Measurements from ENCODE around the gene HADHB. TPM values are rescaled to one million over a fixed set of nuclear protein-coding genes. Genes with fewer than 3 reads are reported as not detected.

The HADHB gene
- total and polyA plus RNA-seq, 2 of the 13 experiments (the other 11 are each of a cell fraction or from before 2014, with no cell fraction given): 112 to 238 TPM

DNA sequence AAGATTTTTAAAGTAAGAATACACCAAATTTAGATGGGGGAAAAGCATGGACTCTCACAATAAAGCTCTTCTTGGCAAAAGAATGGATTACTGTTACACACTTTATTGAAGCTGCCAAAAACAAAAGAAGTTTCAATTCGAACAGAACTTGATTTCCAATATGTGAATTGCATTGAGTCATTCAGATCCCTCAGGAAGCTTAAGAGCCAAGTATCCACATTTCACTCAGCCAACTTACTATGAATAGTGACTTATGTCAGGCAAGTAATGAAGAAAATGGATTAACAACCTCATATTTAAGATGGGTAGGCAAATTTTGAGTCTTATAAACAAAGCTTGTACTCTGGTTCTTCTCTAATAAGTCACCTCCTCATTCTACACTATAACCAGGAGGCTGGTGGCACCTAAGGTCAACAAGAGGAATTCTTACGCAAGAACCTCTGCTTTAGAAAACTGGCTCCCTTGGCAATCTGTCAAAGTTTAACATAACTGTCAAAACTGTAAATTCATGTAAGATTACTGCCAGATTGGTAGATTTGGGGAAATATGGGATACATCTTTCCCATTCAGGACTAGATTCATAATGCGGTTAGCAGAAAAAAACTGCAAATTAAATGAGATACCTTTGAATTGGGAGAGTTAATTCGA, 6.3 kb upstream of the HADHB start (continued):
- no peak for TF ChIP-seq CREB1 (IDR thresholded peaks at IDR 0.05)
- TF ChIP-seq CREB1 (CRISPR knock-in tag; IDR thresholded peaks at IDR 0.05): peak; percentile 45; the same call in 1 of the 2 replicates
- TF ChIP-seq ZC3H13 (CRISPR knock-in tag; IDR thresholded peaks at IDR 0.05): no peak
- TF ChIP-seq NR2C2 (CRISPR knock-in tag; IDR thresholded peaks at IDR 0.05; ENCODE audit: borderline replicate concordance): peak; percentile 22; the same call in 1 of the 2 replicates
- peak; percentile 89 for TF ChIP-seq SAP130 (CRISPR knock-in tag; IDR thresholded peaks at IDR 0.05; ENCODE audit: low read depth)
- TF ChIP-seq ZFP37 (CRISPR knock-in tag; IDR thresholded peaks at IDR 0.05; ENCODE audit: borderline replicate concordance): no peak
- TF ChIP-seq RXRB (CRISPR knock-in tag; IDR thresholded peaks at IDR 0.05; ENCODE audit: borderline replicate concordance): peak; percentile 98
- TF ChIP-seq, protein P1, sequence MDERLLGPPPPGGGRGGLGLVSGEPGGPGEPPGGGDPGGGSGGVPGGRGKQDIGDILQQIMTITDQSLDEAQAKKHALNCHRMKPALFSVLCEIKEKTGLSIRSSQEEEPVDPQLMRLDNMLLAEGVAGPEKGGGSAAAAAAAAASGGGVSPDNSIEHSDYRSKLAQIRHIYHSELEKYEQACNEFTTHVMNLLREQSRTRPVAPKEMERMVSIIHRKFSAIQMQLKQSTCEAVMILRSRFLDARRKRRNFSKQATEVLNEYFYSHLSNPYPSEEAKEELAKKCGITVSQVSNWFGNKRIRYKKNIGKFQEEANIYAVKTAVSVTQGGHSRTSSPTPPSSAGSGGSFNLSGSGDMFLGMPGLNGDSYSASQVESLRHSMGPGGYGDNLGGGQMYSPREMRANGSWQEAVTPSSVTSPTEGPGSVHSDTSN (CRISPR knock-in tag; IDR thresholded peaks at IDR 0.05): no peak
- TF ChIP-seq ELF3 (CRISPR knock-in tag; IDR thresholded peaks at IDR 0.05): 0 out of 2 replicates have a peak, but pooled peaks have one; percentile 35
- TF ChIP-seq ZNF792 (CRISPR knock-in tag; IDR thresholded peaks at IDR 0.05): 0 out of 2 replicates have a peak, but pooled peaks have one; percentile 10
- TF ChIP-seq, protein P2, sequence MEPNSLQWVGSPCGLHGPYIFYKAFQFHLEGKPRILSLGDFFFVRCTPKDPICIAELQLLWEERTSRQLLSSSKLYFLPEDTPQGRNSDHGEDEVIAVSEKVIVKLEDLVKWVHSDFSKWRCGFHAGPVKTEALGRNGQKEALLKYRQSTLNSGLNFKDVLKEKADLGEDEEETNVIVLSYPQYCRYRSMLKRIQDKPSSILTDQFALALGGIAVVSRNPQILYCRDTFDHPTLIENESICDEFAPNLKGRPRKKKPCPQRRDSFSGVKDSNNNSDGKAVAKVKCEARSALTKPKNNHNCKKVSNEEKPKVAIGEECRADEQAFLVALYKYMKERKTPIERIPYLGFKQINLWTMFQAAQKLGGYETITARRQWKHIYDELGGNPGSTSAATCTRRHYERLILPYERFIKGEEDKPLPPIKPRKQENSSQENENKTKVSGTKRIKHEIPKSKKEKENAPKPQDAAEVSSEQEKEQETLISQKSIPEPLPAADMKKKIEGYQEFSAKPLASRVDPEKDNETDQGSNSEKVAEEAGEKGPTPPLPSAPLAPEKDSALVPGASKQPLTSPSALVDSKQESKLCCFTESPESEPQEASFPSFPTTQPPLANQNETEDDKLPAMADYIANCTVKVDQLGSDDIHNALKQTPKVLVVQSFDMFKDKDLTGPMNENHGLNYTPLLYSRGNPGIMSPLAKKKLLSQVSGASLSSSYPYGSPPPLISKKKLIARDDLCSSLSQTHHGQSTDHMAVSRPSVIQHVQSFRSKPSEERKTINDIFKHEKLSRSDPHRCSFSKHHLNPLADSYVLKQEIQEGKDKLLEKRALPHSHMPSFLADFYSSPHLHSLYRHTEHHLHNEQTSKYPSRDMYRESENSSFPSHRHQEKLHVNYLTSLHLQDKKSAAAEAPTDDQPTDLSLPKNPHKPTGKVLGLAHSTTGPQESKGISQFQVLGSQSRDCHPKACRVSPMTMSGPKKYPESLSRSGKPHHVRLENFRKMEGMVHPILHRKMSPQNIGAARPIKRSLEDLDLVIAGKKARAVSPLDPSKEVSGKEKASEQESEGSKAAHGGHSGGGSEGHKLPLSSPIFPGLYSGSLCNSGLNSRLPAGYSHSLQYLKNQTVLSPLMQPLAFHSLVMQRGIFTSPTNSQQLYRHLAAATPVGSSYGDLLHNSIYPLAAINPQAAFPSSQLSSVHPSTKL (CRISPR knock-in tag; IDR thresholded peaks at IDR 0.05): peak; percentile 85
- no peak for TF ChIP-seq ZNF766 (CRISPR knock-in tag; IDR thresholded peaks at IDR 0.05; ENCODE audit: borderline replicate concordance)
- TF ChIP-seq ZNF614 (CRISPR knock-in tag; IDR thresholded peaks at IDR 0.05; ENCODE audit: borderline replicate concordance): peak; percentile 69; the same call in 1 of the 2 replicates
- TF ChIP-seq, protein P3, sequence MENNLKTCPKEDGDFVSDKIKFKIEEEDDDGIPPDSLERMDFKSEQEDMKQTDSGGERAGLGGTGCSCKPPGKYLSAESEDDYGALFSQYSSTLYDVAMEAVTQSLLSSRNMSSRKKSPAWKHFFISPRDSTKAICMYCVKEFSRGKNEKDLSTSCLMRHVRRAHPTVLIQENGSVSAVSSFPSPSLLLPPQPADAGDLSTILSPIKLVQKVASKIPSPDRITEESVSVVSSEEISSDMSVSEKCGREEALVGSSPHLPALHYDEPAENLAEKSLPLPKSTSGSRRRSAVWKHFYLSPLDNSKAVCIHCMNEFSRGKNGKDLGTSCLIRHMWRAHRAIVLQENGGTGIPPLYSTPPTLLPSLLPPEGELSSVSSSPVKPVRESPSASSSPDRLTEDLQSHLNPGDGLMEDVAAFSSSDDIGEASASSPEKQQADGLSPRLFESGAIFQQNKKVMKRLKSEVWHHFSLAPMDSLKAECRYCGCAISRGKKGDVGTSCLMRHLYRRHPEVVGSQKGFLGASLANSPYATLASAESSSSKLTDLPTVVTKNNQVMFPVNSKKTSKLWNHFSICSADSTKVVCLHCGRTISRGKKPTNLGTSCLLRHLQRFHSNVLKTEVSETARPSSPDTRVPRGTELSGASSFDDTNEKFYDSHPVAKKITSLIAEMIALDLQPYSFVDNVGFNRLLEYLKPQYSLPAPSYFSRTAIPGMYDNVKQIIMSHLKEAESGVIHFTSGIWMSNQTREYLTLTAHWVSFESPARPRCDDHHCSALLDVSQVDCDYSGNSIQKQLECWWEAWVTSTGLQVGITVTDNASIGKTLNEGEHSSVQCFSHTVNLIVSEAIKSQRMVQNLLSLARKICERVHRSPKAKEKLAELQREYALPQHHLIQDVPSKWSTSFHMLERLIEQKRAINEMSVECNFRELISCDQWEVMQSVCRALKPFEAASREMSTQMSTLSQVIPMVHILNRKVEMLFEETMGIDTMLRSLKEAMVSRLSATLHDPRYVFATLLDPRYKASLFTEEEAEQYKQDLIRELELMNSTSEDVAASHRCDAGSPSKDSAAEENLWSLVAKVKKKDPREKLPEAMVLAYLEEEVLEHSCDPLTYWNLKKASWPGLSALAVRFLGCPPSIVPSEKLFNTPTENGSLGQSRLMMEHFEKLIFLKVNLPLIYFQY (CRISPR knock-in tag; IDR thresholded peaks at IDR 0.05; ENCODE audit: borderline replicate concordance): no peak
- TF ChIP-seq ZNF616 (CRISPR knock-in tag; IDR thresholded peaks at IDR 0.05; ENCODE audit: low read depth): no peak
- TF ChIP-seq, protein P4, sequence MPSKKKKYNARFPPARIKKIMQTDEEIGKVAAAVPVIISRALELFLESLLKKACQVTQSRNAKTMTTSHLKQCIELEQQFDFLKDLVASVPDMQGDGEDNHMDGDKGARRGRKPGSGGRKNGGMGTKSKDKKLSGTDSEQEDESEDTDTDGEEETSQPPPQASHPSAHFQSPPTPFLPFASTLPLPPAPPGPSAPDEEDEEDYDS (CRISPR knock-in tag; IDR thresholded peaks at IDR 0.05): 0 out of 2 replicates have a peak, but pooled peaks have one; percentile 20
- TF ChIP-seq SRSF9 (IDR thresholded peaks at IDR 0.05; ENCODE audit: borderline replicate concordance, insufficient read depth, low read depth, low read length, poor library complexity, severe bottlenecking): no peak
- peak; percentile 49; the same call in 1 of the 2 replicates for TF ChIP-seq THAP11 (CRISPR knock-in tag; IDR thresholded peaks at IDR 0.05)
- peak; percentile 67; the same call in 1 of the 2 replicates for TF ChIP-seq HMG20A (CRISPR knock-in tag; IDR thresholded peaks at IDR 0.05; ENCODE audit: borderline replicate concordance)
- peak; percentile 49; the same call in 1 of the 2 replicates for TF ChIP-seq KMT2A (CRISPR knock-in tag; IDR thresholded peaks at IDR 0.05)
- peak; percentile 94 for TF ChIP-seq TGIF2 (CRISPR knock-in tag; IDR thresholded peaks at IDR 0.05)
